ENCODE data around the gene ADCK1.
"Not testable (repeated sequence)": the region's sequence is repeated elsewhere in the genome, so short reads cannot be mapped to it uniquely, and the experiment has no call there.

ADCK1 gene

GRCh38 chr14:77903937-77904617 lies 104.2 kb downstream of the ADCK1 start:
- DNase-seq = no peak

DNA sequence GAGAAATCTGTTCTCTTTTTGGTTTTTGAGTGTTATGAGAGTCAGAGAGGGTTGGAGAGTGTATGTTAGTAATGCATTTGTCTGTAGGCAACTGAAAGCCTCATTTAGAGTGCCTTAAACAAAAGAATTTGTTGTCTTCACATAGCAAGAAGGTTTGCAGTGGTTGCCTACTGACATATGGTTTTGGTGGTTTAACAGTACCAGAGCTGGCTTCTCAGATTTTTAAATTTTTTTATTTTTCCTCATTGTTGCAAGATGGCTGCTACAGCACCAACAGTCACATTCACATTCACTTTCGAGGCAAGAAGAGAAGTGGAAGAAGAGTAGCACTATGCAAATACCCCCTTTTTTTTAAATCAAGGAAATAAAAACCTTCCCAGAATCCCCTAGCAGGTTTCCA lies 106.5 kb downstream of the ADCK1 start:
- no peak for DNase-seq

DNA sequence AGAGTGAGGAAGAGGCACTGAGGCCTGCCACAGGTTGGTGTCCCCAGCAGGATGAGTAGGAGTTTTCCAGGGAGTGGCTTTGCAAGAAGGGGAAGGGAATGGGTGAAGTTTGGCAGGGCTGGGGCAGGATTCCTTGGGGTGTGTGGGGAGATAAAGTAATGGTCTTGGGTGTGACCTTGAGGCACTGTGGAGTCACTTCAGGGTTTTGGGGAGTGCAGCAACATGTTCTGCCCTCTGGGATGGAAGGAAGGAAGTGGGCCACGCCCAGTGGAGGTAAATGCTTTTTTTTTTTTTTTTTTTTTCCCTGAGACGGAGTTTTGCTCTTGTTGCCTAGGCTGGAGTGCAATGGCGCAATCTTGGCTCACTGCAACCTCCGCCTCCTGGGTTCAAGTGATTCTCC lies 108.9 kb downstream of the ADCK1 start:
- DNase-seq = no peak

GRCh38 chr14:77909911-77910310 lies 110.0 kb downstream of the ADCK1 start:
- DNase-seq = peak in 10 of 14 donors; percentile 6 to 43 (median 18)

DNA sequence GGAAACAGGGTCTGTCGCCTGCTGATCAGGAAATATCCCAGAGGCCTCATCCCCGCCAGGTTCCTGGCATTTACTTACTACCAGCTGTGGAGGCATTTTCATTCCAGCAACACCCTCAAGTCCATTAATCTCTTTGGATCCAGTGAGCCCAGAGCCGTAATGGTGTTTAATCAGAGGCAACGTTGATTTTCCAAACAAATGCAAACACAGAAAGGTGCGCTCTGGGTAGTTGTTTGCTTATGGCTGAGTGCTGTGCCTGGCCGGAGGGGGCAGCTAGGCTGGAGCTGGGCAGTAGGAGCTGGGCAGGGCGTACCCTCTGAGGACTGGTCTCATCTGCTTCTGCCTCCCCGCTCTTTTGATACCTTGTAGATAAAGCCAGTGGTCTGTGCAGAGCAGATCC lies 110.6 kb downstream of the ADCK1 start:
- peak in 1 of 14 donors; percentile 16 for DNase-seq

DNA sequence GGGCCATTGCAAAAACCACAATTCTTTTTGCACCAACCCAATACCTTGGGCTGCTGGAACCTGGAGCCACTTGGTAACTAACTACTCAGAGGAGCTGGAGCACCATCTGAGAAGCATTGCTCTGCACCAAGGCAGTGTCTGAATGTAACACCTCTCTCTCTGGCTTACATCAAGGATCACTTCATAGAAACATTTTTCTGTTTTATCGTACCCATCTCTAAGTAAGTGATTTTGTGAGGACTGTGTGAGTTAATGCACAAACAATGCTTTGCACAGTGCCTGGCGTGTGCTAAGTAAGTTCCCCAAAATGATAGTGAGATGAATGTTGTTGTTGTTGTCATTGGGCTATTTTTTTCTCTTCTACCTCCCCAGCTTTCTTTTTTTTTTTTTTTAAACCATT lies 111.4 kb downstream of the ADCK1 start:
- no peak for DNase-seq

GRCh38 chr14:77912754-77913556 lies 113.0 kb downstream of the ADCK1 start:
- DNase-seq = no peak

- no peak for DNase-seq
These were observed 114.3 kb downstream of the ADCK1 start for GRCh38 chr14:77914073-77914721.

- not testable (repeated sequence) for DNase-seq
These were observed 115.5 kb downstream of the ADCK1 start for GRCh38 chr14:77915390-77915789.

DNA sequence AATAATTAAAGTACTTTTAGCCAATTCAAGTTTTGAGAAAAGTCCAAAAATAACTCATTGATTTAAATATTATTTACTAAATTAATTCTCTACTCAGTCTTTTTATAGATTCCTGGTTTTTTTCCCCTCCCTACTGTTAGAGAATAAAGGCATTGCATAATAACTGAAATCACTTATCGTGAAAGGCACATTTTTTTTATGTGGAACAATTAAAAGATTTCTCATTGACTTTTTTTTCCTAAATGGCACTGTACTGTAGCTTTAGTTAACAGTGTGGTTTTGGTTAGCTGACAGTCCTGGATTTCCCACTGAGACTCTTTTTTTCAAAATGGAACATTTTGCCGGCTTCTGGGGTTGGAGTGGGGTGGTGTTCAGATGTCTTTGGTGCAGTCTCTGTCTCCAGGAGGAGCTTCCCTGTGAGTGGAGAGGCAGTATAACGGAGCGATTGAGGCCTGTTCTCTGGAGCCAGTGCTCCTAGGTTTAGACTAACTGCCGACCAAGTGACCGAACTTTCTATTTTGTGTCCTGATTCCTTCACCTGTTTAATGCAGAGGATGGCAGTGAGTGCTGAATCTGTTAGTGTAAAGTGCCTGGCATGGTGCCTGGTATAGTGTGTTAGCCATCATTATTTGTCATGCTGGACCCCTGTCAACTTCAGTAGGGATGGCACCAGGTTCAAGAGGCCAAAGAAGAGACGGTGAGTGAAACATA lies 117.7 kb downstream of the ADCK1 start:
- DNase-seq = no peak

DNA sequence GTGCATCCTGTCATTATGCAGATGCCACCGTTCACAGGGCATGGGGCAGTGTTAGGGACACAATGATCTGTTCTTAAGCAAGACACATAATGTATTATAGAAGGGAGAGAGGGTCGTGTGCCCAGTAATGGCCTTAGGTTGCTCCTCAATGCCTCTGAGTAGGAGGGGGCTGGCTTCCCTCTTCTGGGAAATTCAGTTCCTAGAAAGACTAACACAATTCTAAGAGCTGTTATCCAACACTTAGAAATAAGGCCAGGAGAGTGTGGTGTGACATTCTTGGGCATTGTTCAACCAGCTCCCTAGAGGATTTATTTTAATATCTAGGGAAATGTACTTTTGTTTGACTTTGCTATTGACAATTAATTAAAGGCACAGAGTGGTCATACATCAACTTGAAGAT lies 118.5 kb downstream of the ADCK1 start:
- no peak for DNase-seq

DNA sequence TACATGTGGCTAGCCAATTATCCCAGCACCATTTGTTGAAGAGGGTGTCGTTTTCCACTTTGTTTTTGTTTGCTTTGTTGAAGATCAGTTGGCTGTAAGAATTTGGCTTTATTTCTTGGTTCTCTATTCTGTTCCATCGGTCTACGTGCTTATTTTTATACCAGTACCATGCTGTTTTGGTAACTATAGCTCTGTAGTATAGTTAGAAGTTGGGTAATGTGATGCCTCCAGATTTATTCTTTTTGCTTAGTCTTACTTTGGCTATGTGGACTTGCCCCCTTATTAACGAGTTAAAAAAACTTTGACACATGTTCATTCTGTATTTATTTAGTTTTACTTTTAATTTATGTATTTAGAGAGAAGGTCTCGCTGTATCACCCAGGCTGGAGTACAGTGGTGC lies 120.4 kb downstream of the ADCK1 start:
- no peak for DNase-seq

- DNase-seq = no peak
These were observed 121.9 kb downstream of the ADCK1 start for GRCh38 chr14:77921818-77922217.

GRCh38 chr14:77923131-77923936 lies 123.4 kb downstream of the ADCK1 start:
- no peak for DNase-seq

GRCh38 chr14:77924141-77924948 lies 124.4 kb downstream of the ADCK1 start:
- no peak for DNase-seq

DNA sequence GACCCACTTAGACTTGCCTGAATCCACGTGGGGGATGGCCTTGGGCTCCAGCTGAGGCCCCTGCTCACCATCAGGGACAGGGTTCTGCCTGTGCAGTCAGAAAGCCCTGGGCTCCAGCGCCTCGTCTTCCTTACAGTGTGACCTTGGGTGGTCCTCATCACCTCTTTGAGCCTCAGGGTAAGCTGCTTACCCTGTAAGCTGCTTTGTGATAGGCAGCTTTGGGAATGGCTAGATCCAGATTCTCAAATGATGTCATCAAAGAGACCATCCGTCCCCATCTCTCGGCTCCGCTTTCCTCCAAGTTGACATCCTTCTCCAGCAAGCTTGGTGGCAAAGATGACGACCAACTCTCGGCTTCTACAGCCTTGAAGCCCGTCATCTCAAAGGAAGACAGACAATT lies 127.0 kb downstream of the ADCK1 start:
- no peak for DNase-seq

- no peak for DNase-seq
These were observed 131.5 kb downstream of the ADCK1 start for GRCh38 chr14:77931441-77931840.

DNA sequence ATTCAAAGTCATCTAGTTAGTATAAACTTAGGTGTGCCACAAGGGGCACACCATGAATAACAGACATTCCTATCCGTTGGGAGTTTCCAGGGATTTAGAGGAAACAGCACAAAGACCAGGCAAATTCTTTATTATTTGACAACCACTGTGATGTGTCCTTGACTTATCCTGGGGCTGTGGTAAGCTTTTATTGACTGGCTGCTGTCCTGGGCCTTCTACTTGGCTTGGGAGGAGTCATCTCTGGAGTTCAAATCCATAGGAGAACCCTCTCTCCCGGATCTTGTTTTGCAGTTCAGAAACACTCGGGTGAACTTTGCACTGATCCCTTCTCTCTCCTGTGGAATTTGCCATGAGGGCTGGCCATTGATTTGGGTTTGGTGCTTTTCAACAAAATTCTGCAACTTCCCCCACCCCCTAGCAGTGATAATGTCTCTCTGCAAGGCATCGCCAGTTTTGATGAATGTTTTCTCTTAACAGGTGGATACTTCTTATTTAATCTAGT lies 136.3 kb downstream of the ADCK1 start:
- no peak for DNase-seq

DNA sequence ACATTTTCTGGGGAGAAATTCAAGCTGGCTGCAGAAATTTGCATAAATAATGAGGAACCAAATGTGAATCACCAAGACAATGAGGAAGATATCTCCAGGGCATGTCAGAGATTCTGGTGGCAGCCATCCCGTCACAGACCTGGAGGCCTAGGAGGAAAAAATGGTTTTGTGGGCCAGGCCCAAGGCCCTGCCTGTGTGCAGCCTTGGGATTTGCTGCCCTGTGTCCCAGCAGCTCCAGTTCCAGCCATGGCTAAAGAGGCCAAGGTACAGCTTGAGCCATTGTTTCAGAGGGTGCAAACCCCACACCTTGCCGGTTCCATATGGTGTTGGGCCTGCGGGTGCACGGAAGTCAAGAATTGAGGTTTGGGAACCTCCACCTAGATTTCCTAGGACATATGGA lies 147.5 kb downstream of the ADCK1 start:
- no peak for DNase-seq

GRCh38 chr14:77950371-77951063 lies 150.6 kb downstream of the ADCK1 start:
- no peak for DNase-seq
